HCT116 (cell line): ENCODE results near the gene LMLN. TPM values are rescaled to one million over a fixed set of nuclear protein-coding genes. Genes with fewer than 3 reads are reported as not detected.

Source experiments
- ATAC-seq: fragments of 200-7000 bp; cut with Tn5 transposase; 2 replicates; pipeline ENCODE4 v1.9.1; 2020; ENCODE audit warnings: mild to moderate bottlenecking, moderate library complexity
- Bru-seq: library from RNA; stranded (reverse); fragments of 400-500 nt; gene quantifications from one replicate; lab custom pipeline; 2021; lab: Mats Ljungman, UMichigan
- BruChase-seq, 2 experiments: library from RNA; stranded (reverse); fragments of 400-500 nt; gene quantifications; one replicate each; lab custom pipeline; 2021; lab: Mats Ljungman, UMichigan
- BruUV-seq: library from RNA; stranded (reverse); fragments of 400-500 nt; replicated peaks from 2 replicates; lab custom pipeline; 2021; lab: Mats Ljungman, UMichigan
- CTCF ChIA-PET: fragments of 300-600 bp; sonication (Branson Sonifier 250); formaldehyde crosslinking; loops from one replicate; lab custom pipeline; 2021; ENCODE audit warnings: antibody characterized with exemption; lab: Charles Lee
- POLR2A ChIA-PET: fragments of 300-600, 350-600 bp; sonication (Branson Sonifier 250); formaldehyde crosslinking; loops from one replicate; lab custom pipeline; 2021; ENCODE audit warnings: antibody characterized with exemption; lab: Charles Lee
- RAD21 ChIA-PET, 2 experiments: fragments of 300-600 bp; sonication (Branson Sonifier 250); formaldehyde crosslinking; loops; one replicate each; lab custom pipeline; 2023; ENCODE audit warnings: low total read pairs in 2 of 2; ENCODE audit not compliant: uncharacterized antibody in 2 of 2, unreplicated experiment in 2 of 2, low non-redundant PET in 1 of 2; lab: Charles Lee
- DNase-seq: peaks from one replicate; pipeline ENCODE4 v3.0.0-alpha.2; 2010; ENCODE audit warnings: low read depth, low spot score
- H2AFZ ChIP-seq: fragments of 200-600 bp; shearing (Covaris generic), sonication (generic); 2 replicates; pipeline ENCODE4 v1.6.1; 2017; ENCODE audit warnings: low read depth, mixed run types, mixed read lengths, antibody characterized with exemption, low read length; ENCODE audit not compliant: poor library complexity, severe bottlenecking
- H3K27ac ChIP-seq: 2 replicates; pipeline ENCODE4 v1.5.1; 2012; ENCODE audit warnings: low read depth, low read length
- H3K27me3 ChIP-seq: fragments of 200-600 bp; sonication (generic); 2 replicates; pipeline ENCODE4 v1.6.1; 2016; ENCODE audit warnings: mixed run types, low read length, mixed read lengths; ENCODE audit not compliant: insufficient read depth
- H3K36me3 ChIP-seq, 2 experiments: fragments of 200-500 bp in 1 of 2; fragments of 200-600 bp in 1 of 2; sonication (Bioruptor generic) in 1 of 2; sonication (generic) in 1 of 2; 2 replicates each; pipeline versions ENCODE4 v1.5.1 to v1.6.1; 2014 to 2016; ENCODE audit warnings: low read length in 2 of 2, inconsistent platforms in 1 of 2, mixed read lengths in 1 of 2, mixed run types in 1 of 2; ENCODE audit not compliant: insufficient read depth in 2 of 2, control insufficient read depth in 1 of 2
- H3K4me1 ChIP-seq, 2 experiments: fragments of 200-600 bp in 1 of 2; sonication (generic) in 1 of 2; 2 replicates each; pipeline versions ENCODE4 v1.5.1 to v1.6.1; 2012 to 2017; ENCODE audit warnings: low read length in 2 of 2, inconsistent platforms in 1 of 2, mild to moderate bottlenecking in 1 of 2, mixed read lengths in 1 of 2, mixed run types in 1 of 2, moderate library complexity in 1 of 2; ENCODE audit not compliant: insufficient read depth in 2 of 2, control insufficient read depth in 1 of 2
- H3K4me2 ChIP-seq: fragments of 200-600 bp; sonication (generic); 2 replicates; pipeline ENCODE4 v1.6.1; 2017; ENCODE audit warnings: mixed run types, low read length, mixed read lengths
- H3K4me3 ChIP-seq, 2 experiments: fragments of 200-600 bp in 1 of 2; sonication (generic) in 1 of 2; replicated peaks in 1 of 2; 2 replicates each; pipeline ENCODE4 v1.5.1; 2011 to 2016; ENCODE audit warnings: low read length in 2 of 2, control low read depth in 1 of 2, low read depth in 1 of 2, mild to moderate bottlenecking in 1 of 2, mixed read lengths in 1 of 2, mixed run types in 1 of 2
- H3K79me2 ChIP-seq: fragments of 200-600 bp; sonication (generic); 2 replicates; pipeline ENCODE4 v1.6.1; 2017; ENCODE audit warnings: mild to moderate bottlenecking, mixed run types, low read length, moderate library complexity, mixed read lengths; ENCODE audit not compliant: insufficient read depth
- H3K9ac ChIP-seq: fragments of 200-600 bp; sonication (generic); 2 replicates; pipeline ENCODE4 v1.6.1; 2016; ENCODE audit warnings: low read length, mixed read lengths
- H3K9me2 ChIP-seq: fragments of 200-600 bp; sonication (generic), shearing (Covaris generic); 2 replicates; pipeline ENCODE4 v1.6.1; 2017; ENCODE audit warnings: mixed run types, mild to moderate bottlenecking, moderate library complexity; ENCODE audit not compliant: insufficient read depth
- H3K9me3 ChIP-seq, 2 experiments: fragments of 200-500 bp in 1 of 2; fragments of 200-600 bp in 1 of 2; sonication (Bioruptor generic) in 1 of 2; sonication (generic) in 1 of 2; 2 replicates each; pipeline ENCODE4 v1.6.1; 2014 to 2017; ENCODE audit warnings: low read length in 2 of 2, mixed read lengths in 2 of 2, inconsistent platforms in 1 of 2, low read depth in 1 of 2, mild to moderate bottlenecking in 1 of 2, mixed run types in 1 of 2, moderate library complexity in 1 of 2; ENCODE audit not compliant: control insufficient read depth in 1 of 2, insufficient read depth in 1 of 2
- H4K20me1 ChIP-seq: fragments of 200-600 bp; sonication (generic), shearing (Covaris generic); 2 replicates; pipeline ENCODE4 v1.6.1; 2017; ENCODE audit warnings: mixed run types, mild to moderate bottlenecking, moderate library complexity; ENCODE audit not compliant: insufficient read depth
- ATF3 ChIP-seq: IDR thresholded peaks from 2 replicates; pipeline ENCODE4 v1.6.1; 2012
- CBX3 ChIP-seq: IDR thresholded peaks from 2 replicates; pipeline ENCODE4 v1.6.1; 2012; ENCODE audit warnings: low read depth
- CEBPB ChIP-seq: IDR thresholded peaks from 2 replicates; pipeline ENCODE4 v1.6.1; 2012; ENCODE audit warnings: low read depth
- EGR1 ChIP-seq: IDR thresholded peaks from 2 replicates; pipeline ENCODE4 v1.6.1; 2012; ENCODE audit warnings: low read depth
- ELF1 ChIP-seq: IDR thresholded peaks from 2 replicates; pipeline ENCODE4 v1.6.1; 2012; ENCODE audit warnings: low read depth, borderline replicate concordance
- EZH2phosphoT487 ChIP-seq: fragments of 200-600 bp; IDR thresholded peaks from 2 replicates; pipeline ENCODE4 v1.6.1; 2018; ENCODE audit warnings: antibody characterized with exemption, borderline replicate concordance
- FOSL1 ChIP-seq: IDR thresholded peaks from 2 replicates; pipeline ENCODE4 v1.6.1; 2012; ENCODE audit warnings: low read depth
- JUND ChIP-seq: IDR thresholded peaks from 2 replicates; pipeline ENCODE4 v1.6.1; 2012
- MAX ChIP-seq: IDR thresholded peaks from 2 replicates; pipeline ENCODE4 v1.6.1; 2012
- POLR2A ChIP-seq: IDR thresholded peaks from 2 replicates; pipeline ENCODE4 v1.7.0; 2011; ENCODE audit warnings: borderline replicate concordance; ENCODE audit not compliant: insufficient read depth, insufficient read length; ENCODE audit errors: extremely low read depth
- POLR2AphosphoS5 ChIP-seq: IDR thresholded peaks from 2 replicates; pipeline ENCODE4 v1.6.1; 2011; ENCODE audit warnings: mild to moderate bottlenecking, low read depth, low read length, moderate library complexity
- RAD21 ChIP-seq: IDR thresholded peaks from 2 replicates; pipeline ENCODE4 v1.6.1; 2012; ENCODE audit warnings: low read depth, mild to moderate bottlenecking
- SIN3A ChIP-seq: IDR thresholded peaks from 2 replicates; pipeline ENCODE4 v1.6.1; 2012; ENCODE audit warnings: low read depth
- SP1 ChIP-seq: IDR thresholded peaks from 2 replicates; pipeline ENCODE4 v1.6.1; 2012; ENCODE audit warnings: low read depth
- TCF7L2 ChIP-seq: IDR thresholded peaks from 2 replicates; pipeline ENCODE4 v1.7.0; 2011; ENCODE audit warnings: borderline replicate concordance, inconsistent platforms; ENCODE audit not compliant: insufficient read depth, insufficient read length; ENCODE audit errors: extremely low read depth
- YY1 ChIP-seq: IDR thresholded peaks from 2 replicates; pipeline ENCODE4 v1.6.1; 2011; ENCODE audit warnings: low read length, low read depth, moderate library complexity, mild to moderate bottlenecking; ENCODE audit not compliant: insufficient replicate concordance; ENCODE audit errors: extremely low read depth
- ZBTB33 ChIP-seq: IDR thresholded peaks from 2 replicates; pipeline ENCODE4 v1.6.1; 2011; ENCODE audit warnings: mild to moderate bottlenecking, low read length, moderate library complexity; ENCODE audit not compliant: insufficient replicate concordance; ENCODE audit errors: extremely low read depth
- ZNF274 ChIP-seq: fragments of 200-500 bp; sonication (Bioruptor generic); IDR thresholded peaks from 2 replicates; pipeline ENCODE4 v1.6.1; 2014; ENCODE audit warnings: mild to moderate bottlenecking, low read depth, low read length, inconsistent platforms
- intact Hi-C: fragments of 100-400 bp; cut with micrococcal nuclease; formaldehyde crosslinking; loops from 2 replicates; pipeline ENCODE4 v1.10.0; 2022
- long read RNA-seq: library from polyadenylated mRNA; unstranded; transcript quantifications from one replicate; pipeline ENCODE4 v2.0.0, GENCODE V29; 2021; ENCODE audit not compliant: unreplicated experiment
- polyA plus RNA-seq: library from polyadenylated mRNA; unstranded; fragments of >200 nt; gene quantifications from 2 replicates; pipeline ENCODE4 v1.2.1, GENCODE V29; 2012; ENCODE audit warnings: missing spikeins
- total RNA-seq: library from RNA; stranded (reverse); gene quantifications from one replicate; pipeline ENCODE4 v1.2.1, GENCODE V29; 2021; ENCODE audit not compliant: unreplicated experiment

LMLN gene, protein sequence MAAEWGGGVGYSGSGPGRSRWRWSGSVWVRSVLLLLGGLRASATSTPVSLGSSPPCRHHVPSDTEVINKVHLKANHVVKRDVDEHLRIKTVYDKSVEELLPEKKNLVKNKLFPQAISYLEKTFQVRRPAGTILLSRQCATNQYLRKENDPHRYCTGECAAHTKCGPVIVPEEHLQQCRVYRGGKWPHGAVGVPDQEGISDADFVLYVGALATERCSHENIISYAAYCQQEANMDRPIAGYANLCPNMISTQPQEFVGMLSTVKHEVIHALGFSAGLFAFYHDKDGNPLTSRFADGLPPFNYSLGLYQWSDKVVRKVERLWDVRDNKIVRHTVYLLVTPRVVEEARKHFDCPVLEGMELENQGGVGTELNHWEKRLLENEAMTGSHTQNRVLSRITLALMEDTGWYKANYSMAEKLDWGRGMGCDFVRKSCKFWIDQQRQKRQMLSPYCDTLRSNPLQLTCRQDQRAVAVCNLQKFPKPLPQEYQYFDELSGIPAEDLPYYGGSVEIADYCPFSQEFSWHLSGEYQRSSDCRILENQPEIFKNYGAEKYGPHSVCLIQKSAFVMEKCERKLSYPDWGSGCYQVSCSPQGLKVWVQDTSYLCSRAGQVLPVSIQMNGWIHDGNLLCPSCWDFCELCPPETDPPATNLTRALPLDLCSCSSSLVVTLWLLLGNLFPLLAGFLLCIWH
- total RNA-seq (7.2 TPM), Bru-seq, nascent RNA (percentile 46 among the genes with signal in this experiment), BruChase-seq, experiment 1, labeled RNA remaining after a 6-hour chase (percentile 58 among the genes with signal in this experiment), BruChase-seq, experiment 2, labeled RNA remaining after a 2-hour chase (percentile 49 among the genes with signal in this experiment)
- polyA plus RNA-seq, result 2.9 and 3.5 TPM in 2 replicates
- long read RNA-seq, full-length matches to known transcripts, result 6 of 10 reads
- long read RNA-seq, partial matches to known transcripts, result 0 of 10 reads
- long read RNA-seq, other reads (novel, unspliced or antisense), result 4 of 10 reads

- BruUV-seq, result no TSS peak
- Histone ChIP-seq H3K36me3 (peaks cover 12% of the 10 kb centered on the region in 2 experiments; a peak in 3 of 4 replicates), H4K20me1 (peaks cover 12% of the 10 kb centered on the region; the same call in 1 of the 2 replicates), H3K9me2 (no peaks in the 10 kb centered on the region), H3K27me3 (no peaks in the 10 kb centered on the region), H3K9me3 (no peaks in the 10 kb centered on the region), H2AFZ (no peak within 1 kb of the TSS), H3K79me2 (peaks cover 6% of the 10 kb centered on the region; the same call in 1 of the 2 replicates), H3K27ac (peak within 1 kb of the TSS; percentile 46), H3K4me1 (peaks cover 13 to 31% of the 10 kb centered on the region in 2 experiments), H3K9ac (peak within 1 kb of the TSS; percentile 72), H3K4me3 (peak within 1 kb of the TSS; percentile 78 to 83), H3K4me2 (peak within 1 kb of the TSS; percentile 94)
- DNase-seq (peak; percentile 92), ATAC-seq (peak; percentile 90)
- ChIA-PET RAD21 (no interaction called here), POLR2A (no interaction called here), CTCF (no interaction called here)
- intact Hi-C loops, result loop anchor here (10.0 kb wide), 1 partner anchor 125 kb away; no protein-coding TSS in a partner anchor
- TF ChIP-seq JUND (no peak), YY1 (peak; percentile 94), TCF7L2 (peak; percentile 94), RAD21 (no peak), POLR2AphosphoS5 (peak; percentile 85), EGR1 (peak; percentile 73), ZBTB33 (no peak), POLR2A (peak; percentile 69), CBX3 (no peak), ZNF274 (no peak), SP1 (peak; percentile 89), MAX (peak; percentile 96), CEBPB (no peak), EZH2phosphoT487 (no peak), FOSL1 (no peak), SIN3A (peak; percentile 93), ATF3 (no peak), ELF1 (no peak)
Observed at GRCh38 chr3:197959891-197960693, at the start of gene LMLN. Gene LMLN (plus strand): TSS chr3:197960217. CDS start chr3:197960246, 29 bp downstream.
